HG03039 (cell line): ENCODE results near the gene ARHGAP9.
"Not testable (repeated sequence)": the region's sequence is repeated elsewhere in the genome, so short reads cannot be mapped to it uniquely, and the experiment has no call there.

Experiments used
- ATAC-seq: cut with Tn5 transposase; IDR thresholded peaks from one replicate; pipeline ENCODE4 v1.9.1; 2021; ENCODE audit warnings: mild to moderate bottlenecking, moderate library complexity; ENCODE audit not compliant: unreplicated experiment

Gene ARHGAP9

GRCh38 chr12:57459750-57460467 is 19.8 kb downstream of the ARHGAP9 start, which contains the start of gene GLI1:
TSS of gene GLI1 (plus strand) at chr12:57459785. CDS start at chr12:57463692, 3,907 bp downstream.
- ATAC-seq: no peak

GRCh38 chr12:57459055-57459749 is 20.5 kb downstream of the ARHGAP9 start:
- peak; percentile 55 for ATAC-seq

GRCh38 chr12:57458665-57459054 is 21.0 kb downstream of the ARHGAP9 start:
- ATAC-seq: no peak

GRCh38 chr12:57456737-57457490 is 22.8 kb downstream of the ARHGAP9 start:
- ATAC-seq: no peak

GRCh38 chr12:57456145-57456700 is 23.4 kb downstream of the ARHGAP9 start:
- ATAC-seq: no peak

- ATAC-seq: no peak
Observed at GRCh38 chr12:57455374-57456144, 24.1 kb downstream of the ARHGAP9 start.

GRCh38 chr12:57454566-57455373 is 24.9 kb downstream of the ARHGAP9 start, which contains the start of gene INHBE:
TSS of gene INHBE (plus strand) at chr12:57455307. CDS start at chr12:57455537, 230 bp downstream.
- no peak for ATAC-seq

GRCh38 chr12:57454213-57454565 is 25.5 kb downstream of the ARHGAP9 start:
- no peak for ATAC-seq

- ATAC-seq: no peak
Observed at GRCh38 chr12:57452937-57453509, 26.6 kb downstream of the ARHGAP9 start.

GRCh38 chr12:57452181-57452936 is 27.3 kb downstream of the ARHGAP9 start:
- ATAC-seq: no peak

- ATAC-seq: no peak
Observed at GRCh38 chr12:57451233-57451778, 28.4 kb downstream of the ARHGAP9 start.

- no peak for ATAC-seq
Observed at GRCh38 chr12:57450057-57450456, 29.6 kb downstream of the ARHGAP9 start.

- ATAC-seq: no peak
Observed at GRCh38 chr12:57449375-57449774, 30.3 kb downstream of the ARHGAP9 start.

GRCh38 chr12:57448669-57449068 is 31.0 kb downstream of the ARHGAP9 start:
- ATAC-seq: no peak

GRCh38 chr12:57446292-57446960 is 33.2 kb downstream of the ARHGAP9 start:
- no peak for ATAC-seq

GRCh38 chr12:57444744-57445143 is 34.9 kb downstream of the ARHGAP9 start:
- no peak for ATAC-seq

GRCh38 chr12:57444337-57444736 is 35.3 kb downstream of the ARHGAP9 start:
- not testable (repeated sequence) for ATAC-seq
